ENCODE data around the gene RNF135. TPM values are rescaled to one million over a fixed set of nuclear protein-coding genes. Genes with fewer than 3 reads are reported as not detected.

RNF135 gene
- total RNA-seq, 1 experiment from 2014 or later: 8.0 TPM

DNA sequence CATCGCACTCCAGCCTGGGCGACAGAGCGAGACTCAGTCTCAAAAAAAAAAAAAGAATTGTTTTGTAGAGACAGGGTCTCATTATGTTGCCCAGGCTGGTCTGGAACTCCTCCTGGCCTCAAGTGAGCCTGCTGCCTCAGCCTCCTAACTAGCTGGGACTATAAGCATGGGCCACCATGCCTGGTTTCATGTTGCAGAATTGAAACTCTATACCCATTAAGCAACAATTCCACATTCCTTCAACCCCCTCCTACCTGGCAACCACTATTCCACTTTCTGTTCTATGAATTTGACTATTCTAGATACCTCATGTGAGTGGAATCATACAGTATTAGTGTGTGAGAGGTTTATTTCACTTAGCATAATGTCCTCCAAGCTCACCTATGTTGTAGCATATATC lies 24.5 kb downstream of the RNF135 start:
- no CpG with 5 or more reads among the region's 3 CpGs for WGBS (ENCODE audit: extremely low coverage, insufficient read length, low lambda C conversion rate)
- no peak overlapping the region for H3K4me2 ChIP-seq (ENCODE audit: insufficient read depth, insufficient read length, low read length)
- H3K56ac ChIP-seq (ENCODE audit: insufficient read length, low read depth, low read length): no peak overlapping the region
- no peak overlapping the region for H3T11ph ChIP-seq (ENCODE audit: low read length)
- H3K4ac ChIP-seq (ENCODE audit: low read depth, low read length): no peak overlapping the region
- no peak overlapping the region for H2BK20ac ChIP-seq (ENCODE audit: low read depth, low read length, poor library complexity, severe bottlenecking)
- H3K23ac ChIP-seq (ENCODE audit: insufficient read length, low read depth, low read length): no peak overlapping the region
- no peaks in the 10 kb centered on the region for H4K20me1 ChIP-seq (ENCODE audit: control insufficient read depth, insufficient read depth, insufficient read length)
- Mint-ChIP-seq H3K27me3 (ENCODE audit: low read depth) (no peaks in the 10 kb centered on the region), H3K36me3 (ENCODE audit: insufficient read depth in 1 of 3, low read depth in 3 of 3) (peaks cover 4 to 33% (median 22%) of the 10 kb centered on the region in 3 experiments; a peak in 5 of 7 replicates), H3K4me1 (no peaks in the 10 kb centered on the region), H3K27ac (no peak overlapping the region), H3K4me3 (no peak overlapping the region), H3K9me3 (no peaks in the 10 kb centered on the region)
- H3K18ac ChIP-seq (ENCODE audit: insufficient read length, low read depth, low read length): no peak overlapping the region
- H2BK12ac ChIP-seq (ENCODE audit: insufficient read length, low read depth, low read length): no peak overlapping the region
- H4K5ac ChIP-seq (ENCODE audit: insufficient read length, low read depth, low read length): no peak overlapping the region
- H3K9me3 ChIP-seq (ENCODE audit: control insufficient read depth, low read depth, low read length): no peaks in the 10 kb centered on the region
- no peak overlapping the region for H3K9ac ChIP-seq (ENCODE audit: extremely low read depth, insufficient read length, low read length)
- H2AFZ ChIP-seq (ENCODE audit: low read length): no peak overlapping the region
- H4K91ac ChIP-seq (ENCODE audit: insufficient read length, low read depth, low read length): no peak overlapping the region
- no peaks in the 10 kb centered on the region for H3K4me1 ChIP-seq (ENCODE audit: insufficient read depth, low read length)
- no peak overlapping the region for H2BK15ac ChIP-seq (ENCODE audit: low read depth, low read length)
- no peaks in the 10 kb centered on the region for H3K27me3 ChIP-seq (ENCODE audit: insufficient read depth, low read length)
- no peaks in the 10 kb centered on the region for H3K79me1 ChIP-seq (ENCODE audit: insufficient read depth, low read depth, low read length, poor library complexity, severe bottlenecking)
- no peak for DNase-seq
- H2AK5ac ChIP-seq (ENCODE audit: insufficient read length, low read length): no peak overlapping the region
- H2BK5ac ChIP-seq (ENCODE audit: insufficient read length, low read length): no peak overlapping the region
- H4K8ac ChIP-seq (replicated peaks; ENCODE audit: insufficient read length, low read depth, low read length): no peak overlapping the region
- no peak overlapping the region for H2BK120ac ChIP-seq (ENCODE audit: low read depth, low read length, poor library complexity, severe bottlenecking)
- H3K79me2 ChIP-seq (ENCODE audit: insufficient read depth, low read length): no peaks in the 10 kb centered on the region
- no peaks in the 10 kb centered on the region for H3K23me2 ChIP-seq (ENCODE audit: insufficient read length, low read depth, low read length, poor library complexity, severe bottlenecking)
- TF ChIP-seq CTCF (conservative IDR thresholded peaks at IDR 0.05): no peak
- no peak overlapping the region for H3K27ac ChIP-seq (ENCODE audit: insufficient read length, low read depth, low read length)
- H3K14ac ChIP-seq (ENCODE audit: insufficient read depth, low read length): no peak overlapping the region
